ENCODE data around the gene CCN2. TPM values are rescaled to one million over a fixed set of nuclear protein-coding genes. Genes with fewer than 3 reads are reported as not detected.

Gene CCN2
- polyA plus RNA-seq, 1 experiment = 326 TPM

- no peak for TF ChIP-seq CTCF (IDR thresholded peaks at IDR 0.05; ENCODE audit: insufficient read depth, low read depth, low read length)
- no peak for DNase-seq (ENCODE audit: low read depth)
- Histone ChIP-seq H3K4me3 (ENCODE audit: low read depth, low read length) (no peak overlapping the region), H3K36me3 (ENCODE audit: control insufficient read depth, insufficient read depth, low read length) (no peaks in the 10 kb centered on the region), H3K27me3 (ENCODE audit: control insufficient read depth, insufficient read depth, low read length) (no peaks in the 10 kb centered on the region)
- CTCF ChIA-PET = interaction anchor here (0.8 to 1.2 kb wide), 3 partner anchors 10 to 25 kb away, joined by 3 to 5 read pairs (median 3); partner anchors contain the start of gene CCN2
- POLR2A ChIA-PET = no interaction called here
These were observed 25.4 kb upstream of the CCN2 start for GRCh38 chr6:131976545-131977061.

DNA sequence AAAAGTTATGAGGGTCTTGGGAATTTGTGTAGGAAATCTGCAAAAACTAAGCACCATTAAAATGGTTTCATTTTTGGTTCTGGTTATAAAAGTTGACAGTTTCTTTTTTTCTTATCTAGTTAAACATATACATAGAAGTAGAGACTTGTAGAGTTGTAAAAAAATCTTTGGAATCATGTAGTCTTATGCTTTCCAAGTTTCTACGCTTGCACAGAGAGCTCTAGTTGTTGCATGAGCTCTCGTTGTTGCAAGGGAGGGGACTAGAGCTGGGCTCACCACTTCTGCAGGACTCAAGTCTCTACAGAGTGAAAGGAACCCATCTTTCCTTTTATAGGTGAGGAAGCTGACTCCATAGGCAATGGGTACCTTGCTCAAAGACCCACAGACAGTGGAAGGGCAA is 21.6 kb upstream of the CCN2 start:
- DNase-seq (ENCODE audit: low read depth) = no peak
- TF ChIP-seq CTCF (IDR thresholded peaks at IDR 0.05; ENCODE audit: insufficient read depth, low read depth, low read length) = no peak
- ChIA-PET POLR2A (no interaction called here), CTCF (interaction anchor here (1.6 kb wide), 1 partner anchor 12 kb away, joined by 3 read pairs; no protein-coding TSS in a partner anchor)
- no peak overlapping the region for H3K4me3 ChIP-seq (ENCODE audit: low read depth, low read length)
- no peaks in the 10 kb centered on the region for H3K36me3 ChIP-seq (ENCODE audit: control insufficient read depth, insufficient read depth, low read length)
- no peaks in the 10 kb centered on the region for H3K27me3 ChIP-seq (ENCODE audit: control insufficient read depth, insufficient read depth, low read length)

- H3K36me3 ChIP-seq (ENCODE audit: control insufficient read depth, insufficient read depth, low read length) = no peaks in the 10 kb centered on the region
- H3K4me3 ChIP-seq (ENCODE audit: low read depth, low read length) = no peak overlapping the region
- H3K27me3 ChIP-seq (ENCODE audit: control insufficient read depth, insufficient read depth, low read length) = no peaks in the 10 kb centered on the region
- POLR2A ChIA-PET = no interaction called here
- TF ChIP-seq CTCF (IDR thresholded peaks at IDR 0.05; ENCODE audit: insufficient read depth, low read depth, low read length) = no peak
- no peak for DNase-seq (ENCODE audit: low read depth)
- CTCF ChIA-PET = no interaction called here
These were observed 19.1 kb upstream of the CCN2 start for GRCh38 chr6:131970076-131970859.

GRCh38 chr6:131968656-131969055 is 17.5 kb upstream of the CCN2 start:
- CTCF ChIA-PET = no interaction called here

More at GRCh38 chr6:131968656-131969055, 17.5 kb upstream of the CCN2 start:
- TF ChIP-seq CTCF (IDR thresholded peaks at IDR 0.05; ENCODE audit: insufficient read depth, low read depth, low read length) = no peak
- H3K27me3 ChIP-seq (ENCODE audit: control insufficient read depth, insufficient read depth, low read length) = no peaks in the 10 kb centered on the region
- DNase-seq (ENCODE audit: low read depth) = no peak
- no peaks in the 10 kb centered on the region for H3K36me3 ChIP-seq (ENCODE audit: control insufficient read depth, insufficient read depth, low read length)
- no peak overlapping the region for H3K4me3 ChIP-seq (ENCODE audit: low read depth, low read length)
- POLR2A ChIA-PET = no interaction called here
